Endodermal cell (in vitro differentiated cells): Measurements from ENCODE around the gene PHOX2A. TPM values are rescaled to one million over a fixed set of nuclear protein-coding genes. Genes with fewer than 3 reads are reported as not detected.
A peak's percentile ranks its signal among the peaks of the same experiment; 100 is the strongest.

Experiments
- DNase-seq: peaks from one replicate; pipeline ENCODE4 v3.0.0-alpha.2; 2017
- H3K27ac ChIP-seq: 2 replicates; pipeline ENCODE4 v1.5.1; 2013; ENCODE audit warnings: mild to moderate bottlenecking, low read depth, low read length, moderate library complexity
- H3K27me3 ChIP-seq: 2 replicates; pipeline ENCODE4 v1.6.1; 2013; ENCODE audit warnings: mild to moderate bottlenecking, low read length, moderate library complexity; ENCODE audit not compliant: insufficient read depth, control insufficient read depth, poor library complexity, severe bottlenecking
- H3K36me3 ChIP-seq: 2 replicates; pipeline ENCODE4 v1.7.0; 2013; ENCODE audit warnings: mild to moderate bottlenecking, low read length, moderate library complexity; ENCODE audit not compliant: control insufficient read depth, insufficient read depth
- H3K4me1 ChIP-seq: one replicate; pipeline ENCODE4 v1.7.0; 2013; ENCODE audit warnings: low read length; ENCODE audit not compliant: control insufficient read depth, insufficient read depth
- H3K4me3 ChIP-seq: 2 replicates; pipeline ENCODE4 v1.5.1; 2013; ENCODE audit warnings: mild to moderate bottlenecking, low read length, moderate library complexity
- H3K9ac ChIP-seq: 2 replicates; pipeline ENCODE4 v1.6.1; 2013; ENCODE audit warnings: mild to moderate bottlenecking, low read length, moderate library complexity; ENCODE audit not compliant: poor library complexity, severe bottlenecking; ENCODE audit errors: extremely low read depth
- H3K9me3 ChIP-seq: 2 replicates; pipeline ENCODE4 v1.6.1; 2013; ENCODE audit warnings: mild to moderate bottlenecking, low read length, moderate library complexity; ENCODE audit not compliant: control insufficient read depth
- H3K27ac Mint-ChIP-seq: 2 replicates; pipeline ENCODE4 v1.8.0; 2020; ENCODE audit warnings: mixed read lengths
- H3K27me3 Mint-ChIP-seq: 2 replicates; pipeline ENCODE4 v1.8.0; 2021; ENCODE audit warnings: mild to moderate bottlenecking, mixed read lengths; ENCODE audit not compliant: insufficient read depth
- H3K36me3 Mint-ChIP-seq: 2 replicates; pipeline ENCODE4 v1.8.0; 2020; ENCODE audit warnings: low read depth, mixed read lengths
- H3K4me1 Mint-ChIP-seq: 2 replicates; pipeline ENCODE4 v1.8.0; 2020; ENCODE audit warnings: mixed read lengths
- H3K4me3 Mint-ChIP-seq: 2 replicates; pipeline ENCODE4 v1.8.0; 2020; ENCODE audit warnings: mild to moderate bottlenecking, moderate library complexity, mixed read lengths
- H3K9me3 Mint-ChIP-seq: 2 replicates; pipeline ENCODE4 v1.8.0; 2020; ENCODE audit warnings: mild to moderate bottlenecking, mixed read lengths
- CTCF ChIP-seq: fragments of 200-600 bp; sonication (generic); conservative IDR thresholded peaks from 2 replicates; pipeline ENCODE4 v1.5.0; 2021; ENCODE audit warnings: antibody characterized with exemption, mild to moderate bottlenecking
- WGBS, 2 experiments: methylation state at CpG; one replicate each; pipeline versions ENCODE4 v1.1.5 to v1.1.7; 2013; ENCODE audit warnings: missing lambda C conversion rate in 2 of 2, mixed read lengths in 1 of 2; ENCODE audit not compliant: insufficient coverage in 1 of 2, insufficient read length in 1 of 2; 5-methylcytosine and 5-hydroxymethylcytosine counted together
- total RNA-seq, 2 donors: library from RNA; stranded (reverse); fragmentation: NEBNext Ultra II Directional in 1 of 2; extraction: Animal tissue kit (Norgen Biotek cat#: 25700) in 1 of 2; gene quantifications; 2 replicates in 1 of 2; 3 replicates in 1 of 2; pipeline ENCODE4 v1.2.1, GENCODE V29; 2021

Gene PHOX2A
- total RNA-seq, 2 donors from 2014 or later, result 0.92 TPM; not detected in 1

- TF ChIP-seq CTCF, result no peak
- H3K27me3 ChIP-seq, result no peaks in the 10 kb centered on the region
- H3K36me3 ChIP-seq, result peaks cover 65% of the 10 kb centered on the region
- no peak overlapping the region for H3K9ac ChIP-seq
- no peak overlapping the region for H3K4me3 Mint-ChIP-seq
- H3K27me3 Mint-ChIP-seq, result no peaks in the 10 kb centered on the region
- no peaks in the 10 kb centered on the region for H3K9me3 Mint-ChIP-seq
- DNase-seq, result peak; percentile 32
- peaks cover 7% of the 10 kb centered on the region for H3K4me1 ChIP-seq
- 93 to 95% methylated on average over 11 to 14 of the region's 14 CpGs for WGBS, 2 experiments
- no peak overlapping the region for H3K27ac Mint-ChIP-seq
- H3K4me1 Mint-ChIP-seq, result peaks cover 18% of the 10 kb centered on the region
- H3K36me3 Mint-ChIP-seq, result peaks cover 51% of the 10 kb centered on the region
- no peak overlapping the region for H3K4me3 ChIP-seq
- no peak overlapping the region for H3K27ac ChIP-seq
- H3K9me3 ChIP-seq, result no peaks in the 10 kb centered on the region
These were observed 16.4 kb downstream of the PHOX2A start for GRCh38 chr11:72227316-72228228.

GRCh38 chr11:72226701-72227100 lies 17.3 kb downstream of the PHOX2A start:
- WGBS, 2 experiments, result 89 to 100% methylated on average over 1 to 5 of the region's 5 CpGs

GRCh38 chr11:72225411-72225951 lies 18.5 kb downstream of the PHOX2A start:
- Histone ChIP-seq H3K36me3 (peaks cover 44% of the 10 kb centered on the region), H3K27me3 (no peaks in the 10 kb centered on the region), H3K9ac (peak overlapping the region; percentile 86), H3K9me3 (no peaks in the 10 kb centered on the region), H3K4me1 (peaks cover 16% of the 10 kb centered on the region), H3K27ac (no peak overlapping the region), H3K4me3 (peak overlapping the region; percentile 97)
- peak; percentile 62 for DNase-seq
- Mint-ChIP-seq H3K4me1 (peaks cover 32% of the 10 kb centered on the region), H3K4me3 (peak overlapping the region; percentile 98), H3K27ac (peak overlapping the region; percentile 92), H3K36me3 (peaks cover 32% of the 10 kb centered on the region), H3K27me3 (no peaks in the 10 kb centered on the region), H3K9me3 (no peaks in the 10 kb centered on the region)
- 5 to 9% methylated on average over 6 to 11 of the region's 11 CpGs for WGBS, 2 experiments
- no peak for TF ChIP-seq CTCF

More at GRCh38 chr11:72226701-72227100, 17.3 kb downstream of the PHOX2A start:
- peak overlapping the region; percentile 97 for H3K4me3 ChIP-seq
- H3K9ac ChIP-seq, result peak overlapping the region; percentile 15
- Mint-ChIP-seq H3K27me3 (no peaks in the 10 kb centered on the region), H3K36me3 (peaks cover 42% of the 10 kb centered on the region), H3K4me3 (peak overlapping the region; percentile 98), H3K27ac (no peak overlapping the region), H3K9me3 (no peaks in the 10 kb centered on the region), H3K4me1 (peaks cover 26% of the 10 kb centered on the region)
- H3K27me3 ChIP-seq, result no peaks in the 10 kb centered on the region
- DNase-seq, result peak; percentile 33
- no peak for TF ChIP-seq CTCF
- peaks cover 56% of the 10 kb centered on the region for H3K36me3 ChIP-seq
- H3K9me3 ChIP-seq, result no peaks in the 10 kb centered on the region
- peaks cover 16% of the 10 kb centered on the region for H3K4me1 ChIP-seq
- H3K27ac ChIP-seq, result no peak overlapping the region
